Fibroblast of skin of right quadriceps (primary cell): ENCODE results near the gene IRAK2.

Source experiments
- DNase-seq: peaks from one replicate; pipeline ENCODE4 v3.0.0-alpha.2; 2013

IRAK2 gene

DNA sequence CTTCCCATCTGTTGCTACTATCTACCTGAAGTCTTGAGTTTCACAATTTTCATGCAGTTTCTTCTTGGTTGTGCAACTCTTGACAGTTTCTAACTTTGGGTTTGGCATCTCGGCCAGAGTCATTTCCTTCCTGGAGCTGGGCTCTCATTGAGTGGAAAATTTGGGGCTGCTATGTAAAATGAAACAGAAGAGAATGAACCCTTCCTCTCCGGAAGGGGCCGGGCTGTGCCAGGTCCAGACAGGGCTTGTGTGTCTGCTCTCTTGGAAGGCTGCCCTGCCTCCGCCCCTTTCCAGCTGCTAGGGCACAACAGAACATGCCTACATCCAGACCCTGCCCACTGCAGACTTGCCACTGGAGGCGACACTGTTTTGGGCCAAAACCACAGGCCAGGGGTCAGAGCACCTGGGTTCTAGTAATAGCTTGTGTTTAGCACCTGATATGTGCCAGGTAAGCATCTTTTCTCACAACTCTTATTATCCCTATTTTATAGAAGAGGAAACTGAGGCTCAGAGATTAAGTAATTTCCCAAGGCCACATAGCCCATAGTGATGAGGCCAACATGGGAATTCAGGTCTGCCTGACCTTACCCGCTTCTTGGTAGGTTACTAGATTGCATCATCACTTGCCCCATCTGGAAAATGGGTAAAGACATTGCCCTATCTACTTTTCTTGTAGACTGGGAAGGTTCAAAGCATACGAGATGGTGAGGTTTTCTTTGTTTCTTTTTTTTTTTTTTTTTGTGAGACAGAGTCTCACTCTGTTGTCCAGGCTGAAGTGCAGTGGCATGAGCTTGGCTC is 25.0 kb downstream of the IRAK2 start:
- no peak for DNase-seq

DNA sequence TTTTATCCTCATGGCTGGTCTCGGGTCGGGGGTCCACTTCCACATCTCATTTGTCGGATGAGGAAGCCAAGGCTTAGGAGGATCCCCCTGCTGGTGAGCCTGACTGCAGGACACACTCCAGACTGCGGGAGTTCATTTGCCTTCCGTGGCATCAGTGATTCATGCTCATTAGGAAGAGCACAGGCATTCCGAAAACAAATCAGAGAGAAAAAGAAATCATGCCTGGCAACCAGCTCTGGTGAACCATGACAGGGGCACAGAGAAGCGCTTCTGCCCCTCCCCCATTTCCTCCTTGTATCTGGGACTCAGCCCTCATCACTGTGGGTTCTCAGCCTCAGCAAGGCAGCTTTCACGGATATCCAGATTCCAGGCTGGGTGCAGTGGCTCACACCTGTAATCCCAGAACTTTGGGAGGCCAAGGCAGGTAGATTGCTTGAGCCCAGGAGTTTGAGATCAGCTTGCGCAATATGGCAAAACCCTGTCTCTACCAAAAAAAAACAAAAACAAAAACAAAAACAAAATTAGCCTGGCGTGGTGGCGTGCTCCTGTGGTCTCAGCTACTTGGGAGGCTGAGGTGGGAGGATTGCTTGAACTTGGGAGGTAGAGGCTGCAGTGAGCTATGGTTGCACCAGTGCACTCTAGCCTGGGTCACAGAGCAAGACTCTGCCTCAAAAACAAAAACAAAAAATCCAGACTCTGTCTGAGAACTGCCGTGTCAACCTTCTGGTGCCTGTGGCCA is 28.4 kb downstream of the IRAK2 start:
- DNase-seq = peak; percentile 91

DNA sequence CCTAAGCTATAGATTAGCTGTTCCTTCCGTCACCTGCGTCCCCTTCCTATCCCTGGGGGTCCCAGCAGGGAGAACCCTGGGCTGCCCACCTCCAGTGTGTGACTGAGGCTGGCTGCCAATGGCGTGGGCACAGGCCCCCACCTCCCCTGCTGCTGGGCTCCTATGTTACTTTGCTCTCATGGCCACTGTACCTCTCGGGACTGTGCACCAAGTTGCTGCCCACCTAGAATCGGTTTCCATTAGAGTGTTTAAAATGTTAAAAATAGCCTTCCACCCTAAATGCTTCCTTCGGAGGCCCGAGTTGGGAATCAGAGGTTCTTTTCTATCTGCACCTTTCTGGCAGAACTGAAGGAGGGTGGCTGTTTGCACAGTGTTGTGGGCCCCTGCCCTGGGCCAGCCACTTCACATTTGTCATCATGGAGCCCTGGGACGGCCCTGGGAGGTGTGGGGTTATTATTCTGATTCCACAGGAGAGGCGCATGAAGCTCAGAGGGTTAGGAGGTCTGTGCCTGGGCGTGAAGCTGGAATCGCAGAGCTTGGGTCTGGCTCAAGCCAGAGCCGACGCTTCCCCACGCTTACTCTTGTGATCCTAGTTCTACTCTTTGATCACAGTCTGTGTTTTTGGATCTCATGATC is 29.1 kb downstream of the IRAK2 start:
- DNase-seq = no peak

DNA sequence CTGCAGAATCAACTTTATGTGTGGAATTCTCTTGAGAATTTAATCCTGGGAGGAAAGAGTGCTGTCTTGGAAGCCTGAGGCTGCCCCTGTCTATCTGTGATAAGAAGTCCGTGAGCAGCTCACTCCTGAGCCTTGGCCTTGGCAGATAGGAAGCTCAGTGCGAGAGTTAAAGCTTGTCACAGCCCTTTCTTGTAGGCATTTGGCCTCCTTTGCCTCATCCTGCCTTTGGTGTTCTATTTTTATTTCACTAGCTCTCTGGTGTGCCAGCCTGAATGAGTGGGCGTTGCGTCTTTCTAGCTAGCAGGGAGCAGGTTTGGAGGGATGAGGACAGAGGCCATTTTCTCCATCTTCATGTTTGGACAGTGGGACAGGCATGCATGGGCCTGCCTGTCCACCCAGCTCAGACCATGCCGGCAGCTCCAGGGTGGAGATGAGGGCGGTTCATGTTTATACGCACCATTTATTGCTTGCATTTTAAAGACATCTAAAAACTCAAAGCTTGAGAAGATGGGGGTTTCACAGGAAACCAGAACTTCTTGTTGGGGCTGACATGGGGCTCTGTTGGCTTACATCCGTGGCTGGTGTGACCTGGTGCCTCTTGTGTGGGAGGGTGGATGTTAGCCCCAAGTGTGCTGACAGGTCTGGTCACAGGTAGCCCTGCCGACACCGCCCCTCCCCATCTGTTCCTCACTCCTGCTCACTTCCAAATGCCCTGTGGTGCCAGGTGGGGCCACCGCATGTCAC is 29.8 kb downstream of the IRAK2 start:
- DNase-seq = no peak

DNA sequence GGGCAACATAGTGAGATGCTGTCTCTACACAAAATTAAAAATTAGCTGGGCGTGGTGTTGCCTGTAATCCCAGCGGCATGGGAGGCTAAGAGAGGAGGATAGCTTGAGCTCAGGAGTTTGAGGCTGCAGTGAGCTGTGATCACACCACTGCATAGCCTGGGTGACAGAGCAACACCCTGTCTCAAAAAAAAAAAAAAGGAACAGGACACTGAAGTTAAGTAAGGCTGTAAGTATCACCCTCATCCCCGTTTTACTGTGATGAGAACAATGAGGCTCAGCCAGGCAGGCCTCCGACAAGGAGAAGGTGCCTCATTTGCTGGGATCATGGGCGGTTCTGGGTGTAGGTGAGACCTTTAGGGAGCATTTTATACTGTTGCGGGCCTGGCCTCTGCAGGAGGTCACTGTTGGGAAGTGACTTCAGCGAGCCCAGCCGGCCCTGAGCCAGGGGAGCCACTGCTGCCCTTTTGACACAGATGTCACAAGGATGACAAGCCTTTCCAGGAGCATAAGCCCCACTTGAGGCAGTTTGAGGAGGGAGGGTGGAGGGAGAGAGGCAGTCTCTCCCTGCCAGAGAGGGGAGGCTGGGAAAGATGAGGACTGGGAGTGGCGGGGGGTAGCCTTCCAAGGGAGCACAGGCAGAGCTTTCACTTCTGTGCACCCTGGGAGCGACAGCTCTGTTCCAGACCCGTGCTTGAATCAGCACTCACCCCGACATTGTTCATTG is 30.8 kb downstream of the IRAK2 start:
- DNase-seq = no peak

DNA sequence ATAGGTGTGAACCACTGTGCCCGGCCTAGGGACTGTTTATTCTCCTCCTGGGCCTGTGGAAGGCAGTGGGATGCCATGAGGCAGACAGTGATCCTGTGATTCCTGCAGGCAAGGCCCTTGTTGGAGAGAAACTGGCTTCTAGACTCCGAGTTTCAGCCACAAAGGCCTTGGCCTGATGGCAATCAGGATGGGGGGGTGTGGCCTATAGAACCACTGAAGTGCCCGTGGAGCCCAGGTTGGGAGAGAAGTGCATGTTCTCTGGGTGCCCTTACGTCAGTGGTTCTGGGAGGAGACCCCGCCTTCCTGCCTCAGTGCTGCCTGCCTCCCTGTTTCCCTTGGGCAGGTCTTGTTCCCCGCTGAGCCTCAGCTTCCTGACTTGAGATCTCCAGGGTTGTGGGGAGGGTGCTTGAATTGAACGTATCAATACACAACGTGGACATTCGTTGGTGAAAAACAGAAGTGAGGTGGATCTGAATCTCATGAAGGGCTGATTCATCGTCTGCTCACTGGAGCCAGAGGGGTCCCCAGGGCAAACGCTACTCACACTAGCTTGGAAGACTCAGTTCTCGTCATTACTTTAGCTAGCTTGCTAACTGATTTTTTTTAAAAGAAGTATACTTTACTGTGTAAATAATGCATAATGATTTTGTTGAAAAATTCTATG is 31.8 kb downstream of the IRAK2 start:
- peak; percentile 85 for DNase-seq

DNA sequence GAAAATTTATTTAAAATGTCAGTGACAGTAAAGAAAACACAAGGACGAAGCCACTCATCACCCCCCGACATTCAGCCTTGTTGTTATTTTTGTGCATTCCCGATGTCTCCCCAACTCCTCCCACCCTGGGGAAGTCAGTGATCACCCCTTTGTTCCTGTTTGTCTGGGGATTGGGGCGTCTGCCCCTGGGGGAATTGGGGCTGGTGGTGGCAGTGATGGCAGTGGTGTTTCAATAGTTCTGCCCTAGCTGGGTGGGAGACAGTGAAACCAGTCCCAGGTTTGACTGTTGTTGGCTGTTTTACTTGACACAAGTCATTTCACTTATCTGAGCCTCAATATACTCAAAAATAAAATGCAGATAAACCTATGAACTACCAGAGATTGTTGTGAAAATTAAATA is 33.5 kb downstream of the IRAK2 start:
- DNase-seq = no peak

DNA sequence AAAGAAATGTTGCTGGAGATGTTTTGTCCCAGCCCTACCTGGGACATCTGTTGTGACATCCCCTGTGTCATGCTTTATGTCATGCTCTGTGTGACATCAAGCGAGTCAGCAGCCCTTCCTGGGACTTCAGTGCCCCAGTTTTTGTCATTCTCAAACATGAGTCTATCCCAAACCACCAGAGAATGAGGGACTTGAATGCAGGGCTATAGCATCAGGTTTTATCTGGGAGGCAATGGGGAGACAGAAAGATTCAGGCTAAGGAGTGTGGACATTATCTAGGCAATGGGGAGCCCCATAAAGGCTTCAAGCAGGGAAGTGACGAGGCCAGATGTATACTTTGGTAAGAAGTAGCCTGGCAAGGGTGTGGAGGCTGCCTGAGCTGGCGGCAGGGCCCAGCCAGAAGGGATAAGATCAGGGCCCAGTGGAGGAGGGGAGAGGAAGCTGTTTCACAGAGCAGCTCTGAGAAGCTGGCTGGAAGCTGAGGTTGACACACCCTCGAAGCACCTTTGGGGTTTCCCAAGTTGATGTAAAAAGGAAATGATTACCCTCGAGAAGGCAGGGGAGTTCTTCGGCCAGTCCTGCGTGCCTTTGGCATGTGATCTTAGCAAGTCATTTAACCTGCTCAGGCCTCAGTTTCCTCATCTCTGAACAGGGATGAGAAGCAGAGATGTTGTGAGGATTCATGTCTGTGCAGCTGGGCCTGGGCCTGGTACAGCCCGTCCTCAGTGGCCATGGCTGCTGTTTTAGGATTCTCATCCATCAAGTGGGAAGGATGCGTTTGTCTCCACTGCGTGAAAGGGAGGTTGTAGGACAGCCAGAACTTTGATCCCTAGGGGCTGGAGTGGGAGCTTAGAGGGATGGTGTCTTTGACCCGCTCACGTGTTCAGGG is 34.3 kb downstream of the IRAK2 start:
- DNase-seq = peak; percentile 49

DNA sequence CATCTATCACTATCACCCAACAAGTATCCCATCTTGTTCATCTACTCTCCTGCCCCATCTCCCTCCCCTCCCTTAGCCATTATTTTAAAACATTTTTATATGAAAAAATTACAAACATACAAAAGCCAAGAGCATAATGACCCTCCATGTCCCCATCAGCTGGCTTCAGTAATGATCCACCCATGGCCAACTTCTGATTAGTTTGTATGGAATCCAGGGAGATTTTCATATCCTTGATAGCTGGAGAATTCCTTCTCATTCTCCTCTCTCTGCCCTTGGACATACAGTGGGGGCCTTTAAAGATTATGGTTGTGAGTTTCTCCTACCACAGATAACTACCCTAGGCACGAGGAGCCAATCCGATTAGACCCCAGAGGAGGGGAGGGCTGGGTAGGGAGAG is 40.2 kb downstream of the IRAK2 start:
- no peak for DNase-seq

DNA sequence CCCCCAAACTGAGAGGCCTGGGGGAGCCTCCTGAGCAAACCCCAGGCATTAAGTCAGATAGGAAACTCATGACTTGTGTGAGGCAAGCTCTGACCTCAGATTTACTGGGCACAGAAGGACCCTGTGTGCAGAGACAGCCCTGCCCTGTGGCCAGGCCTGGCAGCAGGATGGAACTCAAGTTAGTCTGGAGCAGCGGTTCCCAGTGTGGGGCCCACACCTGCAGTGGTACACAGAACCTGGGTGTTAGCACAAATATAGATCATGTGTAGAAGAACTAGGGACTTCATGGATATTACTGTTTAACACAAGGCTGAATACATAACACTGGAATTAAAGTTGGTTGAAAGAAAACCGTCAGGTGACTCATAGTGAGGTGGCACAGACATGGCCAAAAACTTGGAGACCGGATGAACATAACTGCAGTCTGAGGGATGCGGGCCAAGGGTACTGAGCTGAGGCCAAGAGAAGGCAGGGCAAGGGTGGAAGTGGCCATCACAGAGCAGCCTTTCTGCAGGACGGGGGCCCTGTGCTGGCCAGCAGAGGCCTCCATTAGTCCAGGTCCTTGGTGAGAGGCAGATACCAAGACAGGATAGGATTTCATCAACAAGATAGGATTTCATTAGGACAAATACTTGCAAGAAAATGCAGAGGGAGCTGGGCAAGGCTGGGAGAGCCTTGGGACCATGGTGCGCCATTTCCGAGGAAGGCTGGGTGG is 40.9 kb downstream of the IRAK2 start:
- peak; percentile 88 for DNase-seq

DNA sequence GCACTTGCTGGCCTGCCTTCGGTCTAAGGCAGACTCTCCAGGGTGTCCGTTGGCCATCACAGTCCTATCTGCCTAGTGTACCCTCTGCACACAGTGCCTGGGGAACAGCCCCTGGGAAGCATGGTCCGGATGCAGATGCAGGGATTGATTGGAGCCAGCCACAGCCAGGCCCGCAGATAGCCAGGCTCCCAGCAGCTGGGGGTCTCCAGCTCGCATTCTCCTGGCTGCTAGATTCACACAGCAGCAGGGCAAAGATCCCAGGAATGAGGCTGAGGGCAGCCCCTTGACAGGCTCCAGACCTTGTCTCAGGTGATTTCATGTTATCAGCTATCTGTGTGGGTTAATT is 41.4 kb downstream of the IRAK2 start:
- no peak for DNase-seq

DNA sequence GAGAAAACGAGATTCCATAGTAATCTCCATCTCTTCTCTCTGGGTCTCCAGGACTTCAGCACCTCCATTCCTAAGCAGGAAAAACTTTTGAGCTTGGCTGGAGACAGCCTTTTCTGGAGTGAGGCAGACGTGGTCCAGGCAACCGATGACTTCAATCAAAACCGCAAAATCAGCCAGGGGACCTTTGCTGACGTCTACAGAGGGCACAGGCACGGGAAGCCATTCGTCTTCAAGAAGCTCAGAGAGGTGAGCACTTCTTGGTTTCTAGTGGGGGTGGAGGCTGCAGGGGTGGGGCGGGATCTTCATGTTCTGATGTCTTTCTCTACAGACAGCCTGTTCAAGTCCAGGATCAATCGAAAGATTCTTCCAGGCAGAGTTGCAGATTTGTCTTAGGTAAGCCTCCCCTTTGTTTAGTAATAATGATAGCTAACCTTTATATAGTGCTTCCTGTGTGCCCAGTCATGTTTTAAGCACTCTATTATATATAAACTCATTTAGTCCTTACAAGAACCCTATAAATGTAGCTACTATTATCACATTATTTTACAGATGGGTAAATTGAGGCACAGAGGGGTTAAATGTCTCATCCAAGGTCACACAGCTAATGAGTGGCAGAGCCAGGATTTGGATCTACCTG is 48.6 kb downstream of the IRAK2 start:
- DNase-seq = peak; percentile 37

DNA sequence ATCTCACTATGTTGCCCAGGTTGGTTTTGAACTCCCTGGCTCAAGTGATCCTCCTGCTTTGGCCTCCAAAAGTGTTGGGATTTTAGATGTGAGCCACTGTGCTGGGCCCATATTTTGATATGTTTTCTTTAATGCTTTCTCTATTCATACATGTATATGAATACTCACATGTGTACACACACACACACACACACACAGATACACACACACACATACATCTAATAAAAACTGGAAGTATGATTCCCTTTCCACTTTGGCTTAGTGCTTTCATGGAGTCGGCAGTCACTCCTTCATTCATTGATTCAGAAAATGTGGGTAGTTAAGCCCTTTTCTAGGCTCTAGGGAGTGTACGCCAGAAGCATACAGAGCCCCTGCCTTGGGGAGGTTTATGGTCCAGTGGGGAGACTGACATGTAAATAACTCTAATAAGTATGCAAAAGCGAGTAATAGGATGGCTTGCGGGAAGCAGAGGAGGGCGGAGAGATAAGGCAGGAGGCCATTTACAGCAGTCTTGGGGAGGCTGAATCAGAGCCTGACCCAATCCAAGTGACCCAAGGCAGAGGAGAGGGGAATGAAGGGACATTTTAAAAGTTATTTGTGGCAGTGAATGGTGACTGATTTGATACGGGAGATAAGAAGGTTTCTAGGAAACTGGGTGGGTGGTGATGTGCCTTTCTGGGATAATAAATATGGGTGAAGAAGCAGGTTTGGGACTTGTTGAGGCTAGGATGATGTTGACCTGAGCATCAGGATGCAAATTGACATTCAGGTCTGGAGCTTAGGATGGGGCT is 51.1 kb downstream of the IRAK2 start:
- no peak for DNase-seq

DNA sequence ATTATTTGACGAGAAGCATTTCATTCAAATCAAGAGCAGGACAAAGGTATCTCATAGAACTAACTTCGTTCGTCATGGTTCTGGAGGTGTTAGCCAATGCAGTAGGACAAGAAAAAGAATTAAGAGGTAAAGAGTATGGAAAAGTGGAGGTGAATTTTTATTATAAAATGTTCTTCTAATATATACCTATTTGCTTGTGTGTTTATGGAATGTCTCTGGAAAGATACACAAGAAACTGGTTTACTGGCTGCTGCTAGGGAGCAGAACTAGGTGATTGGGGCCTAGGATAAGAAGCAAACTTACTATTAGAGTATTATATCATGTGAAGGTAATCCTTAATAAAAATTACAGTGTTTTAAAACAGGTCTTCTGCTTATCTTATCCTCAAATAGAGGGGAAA is 52.6 kb downstream of the IRAK2 start:
- DNase-seq = no peak

DNA sequence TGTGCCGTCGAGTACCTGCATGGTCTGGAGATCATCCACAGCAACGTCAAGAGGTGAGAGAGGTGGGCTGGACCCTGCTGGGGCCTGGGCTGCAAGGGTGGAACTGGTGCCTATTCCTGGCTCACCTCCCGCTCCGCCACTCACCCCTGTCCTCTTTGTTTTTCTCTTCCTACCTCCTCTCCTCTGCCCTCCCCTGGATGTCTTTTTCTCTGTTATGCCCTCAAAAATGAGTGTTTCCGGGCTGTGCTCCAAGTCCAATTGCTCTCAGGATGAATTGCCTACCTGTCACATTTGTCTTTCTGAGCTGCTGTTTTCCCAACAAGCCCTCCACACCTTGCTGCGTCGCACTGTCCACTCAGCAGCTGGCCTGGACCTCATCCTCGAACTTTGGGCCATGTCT is 55.0 kb downstream of the IRAK2 start:
- no peak for DNase-seq

DNA sequence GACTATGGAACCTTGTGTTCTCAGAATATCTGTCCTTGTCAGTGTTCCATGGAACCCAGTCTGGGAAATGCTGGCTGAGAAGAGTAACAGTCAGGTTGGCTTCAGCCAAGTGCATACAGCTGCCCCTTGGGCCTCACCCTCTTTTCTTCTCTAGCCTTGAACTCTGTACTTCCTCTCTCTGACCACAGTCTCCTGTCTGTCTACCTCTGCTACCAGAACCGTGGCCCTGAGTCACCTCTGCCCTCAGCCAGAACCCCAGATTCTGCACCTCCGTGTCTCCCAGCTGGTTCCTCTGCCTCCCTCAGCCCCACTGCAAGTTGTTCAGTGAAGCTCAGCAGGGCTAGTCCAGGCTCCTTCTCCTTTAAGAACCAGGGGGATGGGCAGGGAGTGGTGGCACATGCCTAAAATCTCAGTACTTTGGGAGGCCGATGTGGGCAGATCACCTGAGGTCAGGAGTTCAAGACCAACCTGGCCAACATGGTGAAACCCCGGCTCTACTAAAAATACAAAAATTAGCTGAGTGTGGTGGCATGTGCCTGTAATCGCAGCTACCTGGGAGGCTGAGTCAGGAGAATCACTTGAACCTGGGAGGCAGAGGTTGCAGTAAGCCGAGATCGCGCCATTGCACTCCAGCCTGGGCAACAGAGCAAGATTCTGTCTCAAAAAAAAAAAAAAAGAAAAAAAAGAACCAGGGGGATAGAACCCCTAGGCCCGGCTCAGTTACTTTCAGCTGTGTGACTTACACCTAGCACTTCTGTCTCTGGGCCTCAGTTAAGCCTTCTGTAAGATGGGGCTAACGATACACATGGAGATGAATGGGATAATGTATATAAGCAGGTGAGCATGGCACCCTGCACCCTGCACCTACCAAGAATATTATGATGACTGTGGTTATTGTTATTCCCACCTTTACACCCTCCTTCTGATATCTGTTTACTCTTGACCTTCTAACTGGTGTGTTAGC is 59.2 kb downstream of the IRAK2 start:
- no peak for DNase-seq

DNA sequence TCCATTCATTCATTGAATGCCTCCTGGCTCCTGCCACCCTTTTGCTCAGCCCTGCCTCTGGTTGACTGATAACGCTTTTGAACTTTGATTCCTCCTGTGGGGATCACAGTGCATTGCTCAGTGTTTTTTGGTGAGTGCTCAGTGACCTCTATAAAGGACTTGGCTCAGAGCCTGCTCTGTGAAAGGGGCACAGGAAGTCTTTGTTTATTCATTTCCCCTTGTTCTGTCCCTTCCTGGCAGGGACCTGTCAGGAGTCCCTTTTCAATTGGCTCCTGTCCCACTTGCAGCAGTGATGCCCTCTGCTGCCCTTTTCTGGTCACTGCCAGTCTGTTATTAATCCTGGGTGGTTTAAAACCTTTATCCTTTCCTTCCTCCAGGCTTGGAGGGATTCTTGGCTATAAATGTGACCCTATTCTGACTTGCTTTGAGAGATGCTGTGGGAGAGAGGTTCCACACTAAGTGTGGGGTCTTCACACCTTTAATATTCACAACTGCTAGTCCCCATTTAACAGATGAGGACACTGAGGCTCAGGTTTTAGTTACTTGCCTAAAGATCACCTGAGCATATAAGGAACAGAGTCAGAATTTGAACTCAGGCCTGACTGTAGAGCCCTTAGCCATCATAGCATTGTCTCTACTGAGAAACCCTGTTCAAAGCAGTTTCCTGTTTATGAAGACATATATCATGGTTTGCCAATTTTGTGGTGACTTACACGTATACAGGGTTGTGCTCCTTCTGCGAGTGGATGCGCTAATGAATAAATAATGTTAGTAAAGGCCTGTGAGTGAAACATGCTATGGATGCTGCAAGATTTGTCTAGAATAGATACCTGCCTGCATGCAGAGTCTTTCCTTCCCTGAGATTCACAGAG is 60.3 kb downstream of the IRAK2 start:
- DNase-seq = peak; percentile 67
